ENCODE results near the gene PLS1.

The PLS1 gene

GRCh38 chr3:142694225-142694624 lies 98.0 kb downstream of the PLS1 start:
- Histone ChIP-seq H3K9me2 (replicated peaks; ENCODE audit: control insufficient read depth, low read length) (no peaks in the 10 kb centered on the region), H3K4me3 (ENCODE audit: low read length) (no peak overlapping the region), H3K4me1 (ENCODE audit: control insufficient read depth, low read length) (no peaks in the 10 kb centered on the region), H3K4me2 (ENCODE audit: low read length) (no peak overlapping the region), H3K27ac (ENCODE audit: low read depth, low read length) (no peak overlapping the region), H3K36me3 (ENCODE audit: control insufficient read depth, low read length) (no peaks in the 10 kb centered on the region), H3K79me2 (ENCODE audit: control insufficient read depth, low read length) (no peaks in the 10 kb centered on the region), H3F3A (ENCODE audit: control insufficient read depth, insufficient read depth) (no peaks in the 10 kb centered on the region), H3K27me3 (ENCODE audit: control insufficient read depth, low read length) (no peaks in the 10 kb centered on the region), H3K9me3 (ENCODE audit: control insufficient read depth, insufficient read depth, low read length) (no peaks in the 10 kb centered on the region), H4K20me1 (ENCODE audit: control insufficient read depth, insufficient read depth, low read depth, low read length) (no peaks in the 10 kb centered on the region)
- no peak for TF ChIP-seq EZH2phosphoT487 (IDR thresholded peaks at IDR 0.05; ENCODE audit: borderline replicate concordance, low read length)
- TF ChIP-seq CTCF (IDR thresholded peaks at IDR 0.05; ENCODE audit: low read depth, low read length, poor library complexity, severe bottlenecking): no peak

GRCh38 chr3:142705198-142705597 lies 109.0 kb downstream of the PLS1 start:
- no peaks in the 10 kb centered on the region for H3K36me3 ChIP-seq (ENCODE audit: control insufficient read depth, low read length)
- no peaks in the 10 kb centered on the region for H3K9me2 ChIP-seq (replicated peaks; ENCODE audit: control insufficient read depth, low read length)
- no peaks in the 10 kb centered on the region for H3K79me2 ChIP-seq (ENCODE audit: control insufficient read depth, low read length)
- H4K20me1 ChIP-seq (ENCODE audit: control insufficient read depth, insufficient read depth, low read depth, low read length): no peaks in the 10 kb centered on the region
- H3K27me3 ChIP-seq (ENCODE audit: control insufficient read depth, low read length): no peaks in the 10 kb centered on the region
- H3K9me3 ChIP-seq (ENCODE audit: control insufficient read depth, insufficient read depth, low read length): no peaks in the 10 kb centered on the region
- H3K4me1 ChIP-seq (ENCODE audit: control insufficient read depth, low read length): no peaks in the 10 kb centered on the region
- H3K4me2 ChIP-seq (ENCODE audit: low read length): no peak overlapping the region
- no peak overlapping the region for H3K4me3 ChIP-seq (ENCODE audit: low read length)
- no peak for TF ChIP-seq EZH2phosphoT487 (IDR thresholded peaks at IDR 0.05; ENCODE audit: borderline replicate concordance, low read length)
- no peak for TF ChIP-seq CTCF (IDR thresholded peaks at IDR 0.05; ENCODE audit: low read depth, low read length, poor library complexity, severe bottlenecking)
- no peaks in the 10 kb centered on the region for H3F3A ChIP-seq (ENCODE audit: control insufficient read depth, insufficient read depth)
- no peak overlapping the region for H3K27ac ChIP-seq (ENCODE audit: low read depth, low read length)

GRCh38 chr3:142706321-142707127 lies 110.3 kb downstream of the PLS1 start:
- H3F3A ChIP-seq (ENCODE audit: control insufficient read depth, insufficient read depth): no peaks in the 10 kb centered on the region
- no peak overlapping the region for H3K27ac ChIP-seq (ENCODE audit: low read depth, low read length)
- no peaks in the 10 kb centered on the region for H3K9me2 ChIP-seq (replicated peaks; ENCODE audit: control insufficient read depth, low read length)
- H3K27me3 ChIP-seq (ENCODE audit: control insufficient read depth, low read length): no peaks in the 10 kb centered on the region
- H3K79me2 ChIP-seq (ENCODE audit: control insufficient read depth, low read length): no peaks in the 10 kb centered on the region
- H3K4me2 ChIP-seq (ENCODE audit: low read length): no peak overlapping the region
- H3K36me3 ChIP-seq (ENCODE audit: control insufficient read depth, low read length): no peaks in the 10 kb centered on the region
- no peaks in the 10 kb centered on the region for H3K9me3 ChIP-seq (ENCODE audit: control insufficient read depth, insufficient read depth, low read length)
- H3K4me1 ChIP-seq (ENCODE audit: control insufficient read depth, low read length): no peaks in the 10 kb centered on the region
- no peaks in the 10 kb centered on the region for H4K20me1 ChIP-seq (ENCODE audit: control insufficient read depth, insufficient read depth, low read depth, low read length)
- TF ChIP-seq EZH2phosphoT487 (IDR thresholded peaks at IDR 0.05; ENCODE audit: borderline replicate concordance, low read length) (no peak), CTCF (IDR thresholded peaks at IDR 0.05; ENCODE audit: low read depth, low read length, poor library complexity, severe bottlenecking) (no peak)
- H3K4me3 ChIP-seq (ENCODE audit: low read length): no peak overlapping the region
